Fibroblast of skin of abdomen (primary cell): ENCODE data around the gene RIPK3.
"Not testable (repeated sequence)": the region's sequence is repeated elsewhere in the genome, so short reads cannot be mapped to it uniquely, and the experiment has no call there.

ENCODE experiments used
- DNase-seq: peaks from one replicate; pipeline ENCODE4 v3.0.0-alpha.2; 2013

RIPK3 gene

DNA sequence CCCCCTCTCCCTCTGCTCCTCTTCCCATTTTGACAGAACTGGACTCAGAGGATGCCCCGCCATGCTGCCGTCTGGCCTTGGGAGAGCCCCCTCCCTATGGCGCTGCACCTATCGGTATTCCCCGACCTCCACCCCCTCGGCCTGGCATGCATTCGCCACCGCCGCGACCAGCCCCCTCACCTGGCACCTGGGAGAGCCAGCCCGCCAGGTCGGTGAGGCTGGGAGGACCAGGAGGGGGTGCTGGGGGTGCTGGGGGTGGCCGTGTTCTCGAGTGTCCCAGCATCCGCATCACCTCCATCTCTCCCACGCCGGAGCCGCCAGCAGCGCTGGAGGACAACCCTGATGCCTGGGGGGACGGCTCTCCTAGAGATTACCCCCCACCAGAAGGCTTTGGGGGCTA, 29.7 kb upstream of the RIPK3 start:
- no peak for DNase-seq

DNA sequence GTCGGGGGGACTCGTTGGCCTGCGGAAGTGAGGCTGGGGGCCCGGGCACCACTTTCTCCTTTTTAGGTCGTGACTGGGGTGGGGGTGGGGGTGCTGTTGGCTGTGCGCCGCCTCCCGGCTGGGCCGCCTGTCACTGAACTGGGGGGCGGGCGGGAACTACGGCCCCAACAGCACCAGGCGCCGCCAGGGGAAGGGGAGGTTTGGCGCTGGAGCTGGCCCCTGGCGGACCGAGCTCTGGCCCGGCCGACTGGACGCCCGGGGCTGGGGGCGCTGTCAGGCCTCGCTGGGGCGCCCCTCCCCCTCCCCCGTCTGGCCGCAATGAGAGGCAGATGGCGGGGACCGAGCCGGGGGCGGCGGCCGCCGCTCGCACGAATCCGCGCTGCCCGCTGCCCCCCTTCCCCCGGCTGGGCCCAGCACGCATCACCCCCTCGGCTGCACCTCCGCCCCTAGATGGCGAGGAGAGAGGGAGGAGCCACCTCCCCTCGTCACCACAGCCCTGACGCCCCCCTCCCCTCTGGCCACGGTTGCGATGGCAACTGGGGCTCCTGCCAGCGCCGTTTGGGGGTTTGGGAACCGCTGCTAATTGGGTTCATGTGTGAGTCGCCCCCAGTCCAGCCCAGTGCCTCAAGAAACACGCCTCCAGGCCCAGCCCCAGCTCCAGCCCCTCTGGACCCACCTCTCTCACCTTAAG, 28.9 kb upstream of the RIPK3 start:
- peak; percentile 94 for DNase-seq

DNA sequence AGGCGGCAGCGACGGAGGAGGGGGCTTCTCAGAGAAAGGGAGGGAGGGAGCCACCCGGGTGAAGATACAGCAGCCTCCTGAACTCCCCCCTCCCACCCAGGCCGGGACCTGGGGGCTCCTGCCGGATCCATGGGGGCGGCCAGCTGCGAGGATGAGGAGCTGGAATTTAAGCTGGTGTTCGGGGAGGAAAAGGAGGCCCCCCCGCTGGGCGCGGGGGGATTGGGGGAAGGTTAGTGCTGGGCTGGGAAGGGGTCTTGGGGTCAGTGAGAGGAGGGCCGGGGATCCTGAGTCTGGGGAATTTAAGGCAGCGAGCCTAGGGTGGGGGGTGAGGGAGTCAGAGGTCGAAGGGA, 28.4 kb upstream of the RIPK3 start:
- DNase-seq: no peak

DNA sequence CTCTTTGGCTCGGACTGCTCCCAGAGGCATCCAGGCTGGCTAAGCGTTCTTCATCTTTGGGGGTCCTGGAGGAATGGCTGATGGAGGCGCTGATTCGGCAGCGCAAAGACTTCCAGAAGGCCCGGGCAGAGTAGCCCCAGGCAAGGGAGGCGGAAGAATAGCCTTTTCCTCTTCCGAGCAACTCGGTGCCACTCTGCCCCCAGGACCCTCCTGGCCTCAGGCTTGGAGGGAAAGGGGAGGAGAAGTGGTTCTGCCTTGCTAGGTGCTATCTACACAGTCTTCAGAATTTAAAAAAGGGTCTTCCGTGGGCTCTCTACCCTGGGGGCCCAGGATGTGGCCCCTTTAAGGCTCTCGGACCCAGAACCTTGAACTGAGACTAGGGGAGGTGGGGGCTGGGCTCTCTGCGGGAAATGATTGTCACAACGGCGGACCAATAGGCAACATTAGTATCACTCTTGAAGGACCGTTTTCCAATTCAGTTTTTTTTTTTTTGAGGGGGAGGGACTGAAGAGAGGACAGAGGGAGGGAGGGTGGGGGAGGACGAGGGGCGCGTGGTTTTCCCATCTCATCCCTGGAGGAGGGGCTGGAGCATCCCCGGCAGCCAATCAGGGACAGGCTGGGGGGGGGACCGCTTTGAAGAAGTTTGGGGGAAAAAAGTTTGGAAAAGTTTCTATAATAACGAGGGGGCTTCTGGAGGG, 27.9 kb upstream of the RIPK3 start, which contains the start of gene NFATC4:
TSS of gene NFATC4 (plus strand) at position 671 of the 698 bp plus-strand sequence. CDS start 157 bp downstream, outside the sequence.
- DNase-seq: peak; percentile 99

DNA sequence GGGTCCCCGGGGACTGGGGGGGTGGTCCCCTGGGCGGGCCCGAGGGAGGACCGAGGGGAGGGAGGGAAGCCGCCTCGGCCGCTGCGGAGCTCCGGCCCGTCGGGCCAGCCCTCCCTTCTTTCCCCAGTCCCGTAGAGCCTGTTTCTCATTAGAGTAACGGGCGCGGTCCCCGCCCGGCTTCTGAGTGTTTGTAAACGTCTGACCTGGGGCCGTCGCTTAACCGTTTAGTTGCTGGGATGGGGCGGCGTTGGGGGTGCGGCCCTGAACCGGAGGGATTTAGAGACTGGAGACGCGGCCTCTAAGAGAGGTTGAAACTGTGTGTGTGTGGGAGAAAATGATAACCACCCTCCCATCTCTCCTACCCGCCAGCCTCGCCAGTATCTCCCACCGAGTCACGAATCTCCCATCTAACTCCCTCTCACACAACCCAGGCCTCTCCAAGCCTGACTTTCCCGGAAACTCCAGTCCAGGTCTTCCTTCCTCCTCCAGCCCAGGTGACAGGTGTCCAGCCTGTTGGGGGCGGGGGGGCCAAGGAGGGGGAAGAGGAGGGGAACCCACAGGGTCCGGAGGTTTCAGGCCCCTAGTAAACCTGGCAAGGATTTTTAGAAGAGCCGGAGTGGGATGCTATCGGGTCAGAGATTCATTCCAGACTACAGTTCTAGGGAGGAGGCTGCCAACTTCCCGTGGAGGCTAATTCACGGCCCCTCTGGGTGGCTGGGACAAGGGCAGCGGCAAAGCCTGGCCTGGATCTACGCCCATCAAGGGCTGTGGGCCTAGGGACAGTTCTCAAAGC, 27.1 kb upstream of the RIPK3 start:
- DNase-seq: peak; percentile 98

DNA sequence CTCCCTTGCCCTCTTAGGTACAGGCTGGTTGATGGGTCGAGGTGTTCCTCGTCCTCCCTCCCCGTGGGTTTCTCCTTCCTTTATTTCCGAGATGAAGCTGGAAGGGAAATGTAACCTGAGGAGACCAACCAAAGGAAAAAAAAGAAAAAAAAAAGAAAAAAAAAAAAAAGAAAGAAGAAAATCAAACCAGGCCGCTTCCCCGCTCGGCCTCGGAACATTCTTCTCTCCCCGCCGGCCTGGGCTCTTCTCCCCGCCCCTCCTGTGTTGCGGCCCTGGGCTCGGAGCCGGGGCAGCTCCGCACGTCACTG, 26.6 kb upstream of the RIPK3 start:
- no peak for DNase-seq

DNA sequence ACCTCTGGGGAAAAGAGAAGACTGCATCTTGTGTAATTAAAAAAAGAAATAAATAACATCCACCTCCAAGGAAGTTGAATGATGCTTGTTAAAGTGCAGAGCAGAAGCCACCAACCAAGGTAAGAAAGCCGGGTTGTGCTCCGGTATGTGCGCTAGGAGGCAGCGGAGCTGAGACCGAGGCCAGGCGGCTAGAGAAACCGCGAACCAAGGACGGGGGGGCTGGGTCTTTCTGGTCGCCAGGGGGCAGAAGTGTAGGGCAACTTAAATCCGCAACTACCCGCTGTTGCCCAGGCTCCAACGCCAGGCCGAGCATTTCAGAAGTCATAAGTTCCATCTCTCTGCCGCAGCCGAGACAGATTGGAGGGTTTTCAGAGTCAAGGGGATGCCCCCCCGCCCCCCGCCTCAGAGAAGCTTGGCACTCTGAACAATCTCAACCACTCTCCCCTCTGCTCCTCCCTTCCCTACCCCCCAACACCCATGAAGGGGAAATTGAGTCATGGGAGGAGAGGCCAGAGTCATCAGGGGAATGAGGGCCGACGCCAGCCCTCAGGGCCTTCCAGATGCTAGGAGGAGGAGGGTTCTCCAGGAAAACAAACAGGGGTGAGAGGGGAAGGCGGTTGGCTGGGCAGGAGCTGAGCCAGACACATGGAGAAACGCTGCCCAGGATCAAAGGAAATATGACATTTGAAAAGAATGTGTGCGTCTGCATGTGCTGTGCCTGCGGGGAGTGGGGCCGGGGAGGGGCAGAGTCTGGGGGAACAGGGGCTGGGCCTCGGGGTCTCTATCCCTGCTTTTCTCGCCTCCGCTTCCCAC, 26.0 kb upstream of the RIPK3 start:
- peak; percentile 90 for DNase-seq

DNA sequence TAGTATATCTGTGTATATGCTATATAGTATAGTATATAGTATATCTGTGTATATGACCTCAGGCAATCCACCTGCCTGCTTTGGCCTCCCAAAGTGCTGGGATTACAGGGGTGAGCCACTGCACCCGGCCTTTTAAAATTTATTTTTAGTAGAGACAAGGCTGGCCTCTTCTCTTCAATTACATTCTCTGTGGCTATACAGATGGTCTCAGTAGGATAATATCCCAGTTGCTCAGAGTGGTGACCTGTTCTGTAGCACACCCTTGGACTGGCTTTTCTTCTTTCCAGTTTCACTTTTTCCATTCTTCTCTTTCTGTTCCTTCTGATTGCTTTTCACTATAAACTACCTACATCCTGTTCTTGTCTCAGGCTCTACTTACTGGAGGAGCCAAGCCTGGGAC, 25.1 kb upstream of the RIPK3 start:
- DNase-seq: no peak

DNA sequence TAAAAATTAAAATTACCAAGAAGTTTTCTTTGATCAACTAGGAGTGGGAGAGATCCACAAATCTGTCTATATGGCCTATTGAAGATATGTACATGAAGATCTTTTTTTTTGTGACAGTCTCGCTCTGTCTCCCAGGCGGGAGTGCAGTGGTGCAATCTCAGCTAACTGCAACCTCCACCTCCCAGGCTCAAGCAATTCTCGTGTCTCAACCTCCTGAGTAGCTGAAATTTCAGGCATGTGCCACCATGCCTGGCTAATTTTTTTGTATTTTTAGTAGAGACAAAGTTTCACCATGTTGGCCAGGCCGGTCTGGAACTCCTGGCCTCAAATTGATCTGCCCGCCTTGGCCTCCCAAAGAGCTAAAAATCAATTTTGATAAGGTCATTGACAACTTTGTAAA, 23.6 kb upstream of the RIPK3 start:
- DNase-seq: no peak

DNA sequence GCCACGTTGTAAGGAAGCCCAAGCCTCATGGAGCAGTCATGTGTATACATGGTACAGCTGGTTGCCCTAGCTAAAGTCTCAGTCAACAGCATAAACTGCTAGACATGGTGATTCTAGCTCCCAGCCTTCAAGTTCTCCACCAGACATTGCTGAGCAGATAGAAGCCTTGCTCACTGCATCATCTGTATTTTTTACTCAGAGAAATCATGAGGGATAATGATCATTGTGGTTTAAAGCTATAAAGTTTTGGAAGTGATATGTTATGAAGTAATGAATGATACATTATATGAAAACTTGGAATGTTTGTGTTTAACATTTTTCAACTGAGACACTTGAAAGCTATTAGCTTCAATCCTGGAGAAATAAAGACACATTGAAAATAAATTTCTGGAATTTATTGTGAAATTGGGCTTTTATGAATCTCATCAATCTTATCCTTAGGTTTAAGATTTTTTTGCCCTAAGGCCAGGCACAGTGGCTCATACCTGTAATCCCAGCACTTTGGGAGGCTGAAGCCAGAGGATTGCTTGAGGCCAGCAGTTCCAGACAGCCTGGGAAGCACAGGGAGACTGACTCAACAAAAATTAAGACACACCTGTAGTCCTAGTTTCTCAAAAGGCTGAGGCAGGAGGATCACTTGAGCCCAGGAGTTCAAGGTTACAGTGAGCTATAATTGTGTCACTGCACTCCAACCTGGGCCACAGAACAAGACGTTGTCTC, 22.6 kb upstream of the RIPK3 start:
- peak; percentile 63 for DNase-seq

DNA sequence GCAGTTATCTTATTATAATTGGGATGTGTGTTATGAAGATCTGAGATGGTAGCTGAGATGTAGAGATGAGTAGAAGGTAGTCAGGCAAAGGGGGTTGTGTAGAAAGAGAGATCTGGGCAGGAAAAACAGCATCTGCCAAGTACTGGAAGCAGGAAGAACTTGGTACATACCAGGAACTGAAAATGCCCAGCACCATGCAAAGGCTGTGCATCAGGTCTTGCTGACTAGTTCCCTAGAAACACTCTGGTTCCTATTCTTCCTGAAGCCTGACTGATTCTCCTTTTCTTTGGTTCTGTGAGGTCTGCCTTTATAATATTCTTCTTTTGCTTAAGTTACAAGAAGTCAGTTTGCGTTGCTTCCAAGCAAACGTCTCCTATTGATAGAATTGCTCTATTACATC, 21.5 kb upstream of the RIPK3 start:
- no peak for DNase-seq

DNA sequence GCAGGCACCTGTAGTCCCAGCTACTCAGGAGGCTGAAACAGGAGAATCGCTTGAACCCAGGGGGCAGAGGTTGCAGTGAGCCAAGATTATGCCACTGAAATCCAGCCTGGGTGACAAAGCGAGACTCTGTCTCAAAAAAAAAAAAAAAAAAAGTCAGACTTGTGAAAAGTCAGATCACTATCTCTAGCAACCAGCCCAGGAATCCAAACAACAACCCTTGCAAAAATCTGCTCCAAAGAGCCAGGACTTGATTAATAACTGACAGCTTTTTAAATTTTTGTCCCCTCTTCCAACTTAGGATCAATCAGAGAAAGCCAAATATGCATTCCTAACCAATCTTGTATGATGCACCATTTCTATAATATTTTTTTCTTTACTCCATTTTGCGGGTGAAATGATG, 20.5 kb upstream of the RIPK3 start:
- DNase-seq: no peak

DNA sequence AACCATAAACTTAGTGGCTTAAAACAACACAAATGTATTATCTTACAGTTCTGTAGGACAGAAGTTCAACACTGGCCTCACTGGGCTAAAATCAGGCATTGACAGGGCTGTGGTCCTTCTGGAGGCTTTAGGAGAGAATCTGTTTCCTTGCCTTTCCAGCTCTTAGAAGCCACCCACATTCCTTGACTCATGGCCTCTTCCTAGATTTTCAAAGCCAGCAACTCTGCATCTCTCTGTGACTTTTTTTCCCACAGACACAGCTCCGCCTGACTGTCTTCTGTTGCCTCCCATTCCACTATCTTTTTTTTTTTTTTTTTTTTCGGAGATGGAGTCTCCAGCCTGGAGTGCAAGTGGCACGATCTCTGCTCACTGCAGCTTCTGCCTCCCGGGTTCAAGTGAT, 16.4 kb upstream of the RIPK3 start:
- no peak for DNase-seq

DNA sequence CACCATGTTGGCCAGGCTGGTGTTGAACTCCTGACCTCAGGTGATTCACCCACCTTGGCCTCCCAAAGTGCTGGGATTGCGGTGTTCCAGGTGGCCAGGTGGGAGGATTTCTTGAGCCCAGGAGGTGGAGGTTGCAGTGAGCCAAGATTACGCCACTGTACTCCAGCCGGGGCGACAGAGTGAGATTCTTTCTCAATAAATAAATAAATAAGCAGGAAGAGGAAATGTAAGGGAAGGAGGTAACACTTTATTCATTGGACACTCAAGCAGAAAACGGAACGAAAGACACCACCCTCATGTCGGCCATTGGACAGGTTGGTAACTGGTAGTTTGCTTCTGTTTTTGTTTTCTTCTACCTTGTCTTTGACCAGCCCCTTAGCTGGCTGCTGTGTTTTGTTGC, 15.2 kb upstream of the RIPK3 start:
- no peak for DNase-seq

DNA sequence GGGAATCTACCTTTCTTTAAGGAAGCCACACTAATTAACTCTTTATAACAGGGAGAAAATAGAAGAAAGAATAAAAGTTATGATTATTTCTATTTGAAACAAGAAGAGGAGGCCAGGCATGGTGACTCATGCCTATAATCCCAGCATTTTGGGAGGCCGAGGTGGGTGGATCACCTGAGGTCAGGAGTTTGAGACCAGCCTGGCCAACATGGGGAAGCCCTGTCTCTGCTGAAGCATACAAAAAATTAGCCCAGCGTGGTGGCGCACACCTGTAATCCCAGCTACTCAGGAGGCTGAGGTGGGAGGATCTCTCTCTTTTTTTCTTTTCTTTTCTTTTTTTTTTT, 14.7 kb upstream of the RIPK3 start:
- not testable (repeated sequence) for DNase-seq

DNA sequence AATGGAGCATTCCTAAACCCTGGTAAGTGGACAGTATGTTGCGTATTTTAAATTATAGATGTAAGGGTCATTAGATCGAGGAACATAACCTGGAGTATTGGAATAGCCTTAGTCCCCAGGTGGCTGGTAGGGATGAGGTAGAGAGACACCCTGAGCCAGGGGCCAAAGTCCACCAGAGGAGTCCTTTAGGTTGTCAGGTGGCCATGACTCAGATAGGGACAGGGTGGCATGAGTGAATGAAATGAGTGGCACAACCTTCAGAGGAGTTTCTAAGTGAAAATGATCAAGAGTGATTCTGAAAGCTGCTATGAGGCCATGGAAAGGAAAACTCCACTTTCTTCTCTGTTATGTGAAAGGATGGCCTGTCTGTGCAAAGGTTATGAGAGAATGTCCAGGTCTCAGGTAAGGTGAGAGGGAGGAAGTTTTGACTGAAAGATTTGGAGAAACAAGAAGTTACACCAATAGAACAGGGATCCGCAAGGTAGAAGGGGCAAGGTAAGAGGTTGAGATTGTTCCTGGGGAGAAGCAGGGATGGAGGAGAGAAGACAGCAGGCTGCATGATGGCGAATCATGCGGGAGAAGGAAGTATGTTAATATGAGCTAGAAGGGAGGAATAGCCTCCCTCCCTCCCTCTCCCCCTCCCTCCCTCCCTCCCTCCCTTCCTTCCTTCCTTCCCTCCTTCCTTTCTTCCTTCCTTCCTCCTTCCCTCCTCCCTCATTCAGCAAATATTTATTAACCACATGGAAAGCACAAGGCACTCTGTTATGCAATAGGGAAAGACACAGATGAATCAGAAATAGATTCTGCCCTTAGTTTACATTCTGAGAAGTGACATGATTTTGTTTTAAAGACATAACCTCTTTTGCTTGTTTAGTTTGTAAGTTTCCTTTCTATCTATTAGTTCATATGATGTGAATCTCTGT, 14.0 kb upstream of the RIPK3 start:
- DNase-seq: peak; percentile 61

DNA sequence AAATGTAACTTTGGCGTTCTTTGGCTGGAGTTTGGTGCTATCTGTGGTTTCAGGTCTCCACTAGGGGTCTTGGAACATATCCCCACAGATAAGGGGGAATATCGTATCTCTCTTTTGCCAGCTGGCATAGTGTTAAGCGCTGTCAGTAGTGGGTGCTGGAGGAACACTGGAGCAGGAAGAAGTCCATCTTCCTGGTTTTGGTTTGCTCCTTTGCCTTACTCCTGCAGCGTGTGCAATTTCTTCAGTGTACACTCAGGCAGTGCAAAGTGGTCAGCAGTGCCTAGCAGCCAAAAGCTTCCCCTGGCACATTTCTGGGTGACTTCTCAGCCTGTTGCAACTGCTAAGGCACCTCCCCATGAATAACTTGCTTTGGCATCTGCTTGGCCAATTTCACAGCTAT, 11.7 kb upstream of the RIPK3 start:
- no peak for DNase-seq

DNA sequence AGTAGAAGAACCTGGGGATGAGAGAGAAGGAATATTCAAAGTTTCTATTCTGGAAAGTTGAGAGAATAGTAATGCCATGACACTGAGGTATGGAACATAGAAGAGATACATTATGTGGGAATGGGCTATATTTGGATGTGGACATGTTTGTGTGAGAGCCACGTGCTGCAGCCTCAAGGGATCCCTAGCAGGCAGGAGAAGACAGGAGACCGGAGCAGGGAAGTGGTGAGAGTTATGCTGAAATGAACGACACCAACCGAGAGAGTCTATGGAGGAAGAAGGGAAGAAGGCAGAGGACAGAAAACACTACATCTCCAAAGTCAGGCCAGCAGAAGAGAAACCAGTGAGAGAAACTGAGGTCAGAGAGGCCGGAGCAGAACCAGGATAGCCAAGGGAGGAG, 10.0 kb upstream of the RIPK3 start:
- DNase-seq: no peak

DNA sequence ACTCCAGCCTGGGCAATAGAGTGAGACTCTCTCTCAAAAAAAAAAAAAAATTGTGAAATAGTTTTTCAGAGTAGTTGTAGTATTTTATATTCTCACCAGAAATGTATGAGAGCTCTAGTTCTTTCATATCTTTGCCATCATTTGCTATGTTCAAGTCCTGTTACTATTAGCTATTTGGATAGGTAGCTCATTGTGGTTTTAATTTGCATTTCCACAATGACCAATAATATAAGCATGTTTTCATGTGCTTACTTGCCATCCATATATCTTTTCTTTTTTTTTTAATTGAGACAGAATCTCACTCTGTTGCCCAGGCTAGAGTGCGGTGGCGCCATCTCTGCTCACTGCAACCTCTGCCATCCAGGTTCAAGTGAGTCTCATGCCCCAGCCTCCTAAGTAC, 8.4 kb upstream of the RIPK3 start:
- DNase-seq: no peak

DNA sequence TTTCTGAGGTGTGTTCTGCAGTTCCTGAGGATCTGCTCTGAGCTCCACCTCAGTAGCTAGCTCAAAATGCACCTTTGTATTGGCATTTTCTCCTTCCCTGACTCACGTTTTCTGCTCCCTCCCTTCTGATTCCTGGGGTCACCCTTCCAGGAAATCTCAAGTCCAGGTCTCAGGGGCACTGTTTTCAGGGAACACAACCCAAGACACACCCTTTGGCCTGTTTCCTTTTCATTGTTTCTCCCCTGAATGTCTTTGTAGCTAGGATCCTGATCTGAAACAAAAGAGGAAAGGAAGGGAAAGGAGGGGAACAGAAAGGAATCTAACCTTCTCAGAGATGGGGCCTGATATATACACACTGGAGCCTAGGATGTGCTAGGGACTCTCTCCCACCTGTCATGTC, 7.3 kb upstream of the RIPK3 start:
- no peak for DNase-seq
